H1 (cell line): ENCODE results near the gene ANKRD24. TPM values are rescaled to one million over a fixed set of nuclear protein-coding genes. Genes with fewer than 3 reads are reported as not detected.

Source experiments
- BRCA1 ChIP-seq: IDR thresholded peaks from 2 replicates; pipeline ENCODE4 v1.6.1; 2012; ENCODE audit warnings: low read depth, low read length, improper control_type of control experiment
- CBX8 ChIP-seq: fragments of 300-800, 300-1000 bp; sonication (generic); IDR thresholded peaks from 2 replicates; pipeline ENCODE4 v1.7.1; 2016; ENCODE audit warnings: low read depth, low read length, borderline replicate concordance
- CHD1 ChIP-seq: IDR thresholded peaks from 2 replicates; pipeline ENCODE4 v1.6.1; 2012; ENCODE audit warnings: low read depth, low read length, improper control_type of control experiment
- CHD2 ChIP-seq: IDR thresholded peaks from 2 replicates; pipeline ENCODE4 v1.6.1; 2012; ENCODE audit warnings: low read length, improper control_type of control experiment
- CHD7 ChIP-seq: fragments of 300-600 bp; sonication (generic); IDR thresholded peaks from 2 replicates; pipeline ENCODE4 v1.7.1; 2012; ENCODE audit warnings: low read length, moderate library complexity, mild to moderate bottlenecking, inconsistent platforms; ENCODE audit not compliant: insufficient replicate concordance
- EGR1 ChIP-seq: IDR thresholded peaks from 2 replicates; pipeline ENCODE4 v1.6.1; 2011; ENCODE audit warnings: low read depth, low read length, borderline replicate concordance
- EP300 ChIP-seq, 2 experiments: IDR thresholded peaks; 1 replicate in 1 of 2; 2 replicates in 1 of 2; pipeline ENCODE4 v1.6.1; 2011 to 2012; ENCODE audit warnings: low read depth in 2 of 2, low read length in 2 of 2, mild to moderate bottlenecking in 2 of 2, borderline replicate concordance in 1 of 2, inconsistent platforms in 1 of 2, moderate library complexity in 1 of 2
- GTF2F1 ChIP-seq: IDR thresholded peaks from 2 replicates; pipeline ENCODE4 v1.6.1; 2012; ENCODE audit warnings: low read depth, low read length, improper control_type of control experiment, borderline replicate concordance
- POLR2AphosphoS5 ChIP-seq: IDR thresholded peaks from 2 replicates; pipeline ENCODE4 v1.6.1; 2011; ENCODE audit warnings: low read depth, low read length
- SIRT6 ChIP-seq: IDR thresholded peaks from one replicate; pipeline ENCODE4 v1.7.1; 2012; ENCODE audit warnings: low read length, inconsistent platforms
- TAF1 ChIP-seq: IDR thresholded peaks from 2 replicates; pipeline ENCODE4 v1.6.1; 2011; ENCODE audit warnings: mild to moderate bottlenecking, low read depth, low read length
- polyA plus RNA-seq, 7 experiments: library from polyadenylated mRNA; depleted of rRNA in 3 of 7; stranded (reverse) in 5 of 7; unstranded in 2 of 7; fragments of >200 nt in 5 of 7; fragments of 200-250 nt in 2 of 7; gene quantifications; 1 replicate in 5 of 7; 2 replicates in 1 of 7; 4 replicates in 1 of 7; pipeline versions ENCODE4 v1.2.1 to v1.2.3, GENCODE V29; 2011 to 2013; ENCODE audit warnings: missing spikeins in 2 of 7, mixed read lengths in 2 of 7
- total RNA-seq: library from RNA; stranded (reverse); fragmentation: NEBNext Ultra II Directional; extraction: Animal tissue kit (Norgen Biotek cat#: 25700); gene quantifications from 2 replicates; pipeline ENCODE4 v1.2.1, GENCODE V29; 2021

Gene ANKRD24
- total and polyA plus RNA-seq, 2 of the 8 experiments (the other 6 are each of a cell fraction or from before 2014, with no cell fraction given) = 7.6 to 14.1 TPM

DNA sequence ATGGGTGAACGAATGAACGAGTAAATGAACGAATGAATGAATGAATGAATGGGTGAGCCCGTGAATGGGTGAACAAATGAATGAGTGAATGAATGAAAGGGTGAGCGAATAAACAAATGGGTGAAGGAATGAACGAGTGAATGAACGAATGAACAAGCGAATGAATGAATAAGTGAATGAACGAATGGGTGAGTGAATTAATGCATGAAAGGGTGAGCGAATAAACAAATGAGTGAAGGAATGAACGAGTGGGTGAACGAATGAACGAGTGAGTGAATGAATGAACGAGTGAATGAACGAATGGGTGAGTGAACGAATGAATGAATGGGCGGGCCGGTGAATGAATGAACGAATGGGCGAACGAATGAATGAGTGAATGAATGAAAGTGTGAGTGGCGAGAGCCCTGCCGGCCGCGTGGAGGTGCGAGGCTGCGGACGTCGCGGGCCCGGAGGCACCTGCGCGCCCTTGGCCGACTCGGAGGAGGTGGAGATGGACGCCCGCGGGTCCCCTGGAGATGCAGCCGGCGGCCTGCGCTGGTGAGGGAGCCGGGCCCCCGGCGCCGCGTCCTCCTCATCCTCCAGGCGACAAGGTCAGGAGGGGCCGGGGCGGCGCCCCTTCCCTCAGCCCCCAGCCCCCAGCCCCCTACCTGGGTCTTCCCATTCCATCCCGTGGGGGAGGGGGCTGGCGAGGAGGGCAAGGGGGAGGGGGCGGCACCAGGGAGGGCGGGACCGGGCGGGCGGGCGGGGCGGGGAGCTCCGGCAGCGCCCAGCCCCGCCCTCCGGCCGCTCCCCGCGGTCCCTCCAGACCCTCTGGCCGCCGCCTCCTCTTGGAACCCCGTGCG lies 15.4 kb downstream of the ANKRD24 start (continued):
- TF ChIP-seq CHD2 = no peak
- TF ChIP-seq POLR2AphosphoS5 = no peak
- no peak for TF ChIP-seq GTF2F1
- no peak for TF ChIP-seq CHD1
- TF ChIP-seq EGR1 = no peak
- no peak; a peak in 1 of 3 replicates for TF ChIP-seq EP300 (IDR thresholded peaks at IDR 0.05; ENCODE audit: borderline replicate concordance in 1 of 2, low read depth in 2 of 2, low read length in 2 of 2)
- TF ChIP-seq SIRT6 = no peak
- no peak for TF ChIP-seq CHD7
- TF ChIP-seq CBX8 = no peak
- TF ChIP-seq BRCA1 = peak; percentile 62; the same call in 1 of the 2 replicates
- TF ChIP-seq TAF1 = no peak
